ENCODE measurements around the gene KLRF2.

- TF ChIP-seq CTCF (IDR thresholded peaks at IDR 0.05; ENCODE audit: low read depth, low read length, poor library complexity, severe bottlenecking) (no peak), EZH2phosphoT487 (IDR thresholded peaks at IDR 0.05; ENCODE audit: borderline replicate concordance, low read length) (no peak)
These were observed 684 bp upstream of the KLRF2 start for GRCh38 chr12:9880532-9881078.
